HG03469 (cell line): ENCODE measurements around the gene TLCD4.
"Not testable (repeated sequence)": the region's sequence is repeated elsewhere in the genome, so short reads cannot be mapped to it uniquely, and the experiment has no call there.

Experiments
- ATAC-seq: cut with Tn5 transposase; IDR thresholded peaks from one replicate; pipeline ENCODE4 v1.9.1; 2021; ENCODE audit warnings: mild to moderate bottlenecking, moderate library complexity, moderate number of reproducible peaks; ENCODE audit not compliant: unreplicated experiment

The TLCD4 gene, protein sequence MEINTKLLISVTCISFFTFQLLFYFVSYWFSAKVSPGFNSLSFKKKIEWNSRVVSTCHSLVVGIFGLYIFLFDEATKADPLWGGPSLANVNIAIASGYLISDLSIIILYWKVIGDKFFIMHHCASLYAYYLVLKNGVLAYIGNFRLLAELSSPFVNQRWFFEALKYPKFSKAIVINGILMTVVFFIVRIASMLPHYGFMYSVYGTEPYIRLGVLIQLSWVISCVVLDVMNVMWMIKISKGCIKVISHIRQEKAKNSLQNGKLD

DNA sequence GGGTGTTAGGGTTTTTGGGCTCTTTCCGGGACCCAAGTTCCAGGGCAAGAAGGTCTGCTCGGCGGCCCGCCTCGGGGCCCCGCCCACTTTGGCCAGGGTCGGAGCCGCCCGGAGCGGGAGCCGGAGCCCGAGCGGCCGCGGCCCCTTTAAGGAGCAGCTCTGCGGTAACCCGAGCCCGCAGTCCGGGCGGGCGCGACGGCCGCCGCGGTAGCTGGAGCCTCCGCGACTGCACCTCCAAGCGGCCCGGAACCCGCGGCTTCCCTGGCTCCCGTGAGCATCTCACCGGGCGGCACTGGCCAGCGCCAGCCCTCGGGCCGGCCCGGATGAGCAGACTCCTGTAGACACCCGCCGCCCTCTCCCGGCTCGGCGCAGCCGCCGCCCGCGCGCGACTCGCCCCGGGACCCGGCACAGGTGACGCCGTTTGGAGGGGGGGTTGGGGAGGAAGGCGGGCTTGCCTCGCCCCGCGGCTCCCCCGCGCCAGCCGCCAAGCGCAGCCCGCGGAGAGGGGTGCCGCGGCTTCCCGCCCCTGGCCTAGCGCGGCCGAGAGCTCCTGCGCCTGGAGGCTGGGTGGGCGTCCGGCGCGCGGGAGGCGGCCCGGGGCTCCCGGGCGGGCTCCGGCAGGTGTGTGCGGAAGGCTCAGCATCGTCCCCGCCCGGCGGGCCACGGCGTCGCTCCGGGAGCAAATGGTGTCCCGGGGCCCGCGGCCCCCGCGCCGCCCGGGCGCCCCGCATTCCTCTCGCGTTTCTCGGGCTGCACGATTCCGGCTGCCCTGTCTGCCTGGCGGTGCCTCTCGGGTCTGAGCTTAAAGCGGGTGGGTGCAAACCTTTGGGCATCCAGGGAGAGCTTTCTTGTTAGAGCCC lies at the start of gene TLCD4:
Gene TLCD4, plus strand, starts transcription at position 149 of the 860 bp plus-strand sequence. CDS start 26,547 bp downstream, outside the sequence.
- ATAC-seq, result no peak

DNA sequence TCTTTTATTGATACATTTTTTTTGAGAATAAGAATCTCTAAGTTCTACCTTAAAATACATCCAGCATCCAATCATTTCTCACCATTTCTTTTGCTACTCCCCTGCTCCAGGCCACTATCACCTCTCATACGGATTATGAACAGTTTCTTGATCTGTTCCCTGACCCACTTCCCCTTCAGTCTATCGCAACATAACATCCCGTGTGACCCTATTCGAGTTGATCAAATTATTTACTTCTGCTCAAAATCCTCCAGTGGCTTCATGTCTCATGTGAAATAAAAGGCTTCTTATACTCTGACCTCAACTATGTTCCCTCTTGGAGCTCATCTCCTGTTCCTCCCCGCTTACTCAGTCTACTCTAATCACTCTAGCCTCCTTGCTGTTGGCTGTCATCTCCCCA lies 49.6 kb upstream of the TLCD4 start:
- no peak for ATAC-seq

DNA sequence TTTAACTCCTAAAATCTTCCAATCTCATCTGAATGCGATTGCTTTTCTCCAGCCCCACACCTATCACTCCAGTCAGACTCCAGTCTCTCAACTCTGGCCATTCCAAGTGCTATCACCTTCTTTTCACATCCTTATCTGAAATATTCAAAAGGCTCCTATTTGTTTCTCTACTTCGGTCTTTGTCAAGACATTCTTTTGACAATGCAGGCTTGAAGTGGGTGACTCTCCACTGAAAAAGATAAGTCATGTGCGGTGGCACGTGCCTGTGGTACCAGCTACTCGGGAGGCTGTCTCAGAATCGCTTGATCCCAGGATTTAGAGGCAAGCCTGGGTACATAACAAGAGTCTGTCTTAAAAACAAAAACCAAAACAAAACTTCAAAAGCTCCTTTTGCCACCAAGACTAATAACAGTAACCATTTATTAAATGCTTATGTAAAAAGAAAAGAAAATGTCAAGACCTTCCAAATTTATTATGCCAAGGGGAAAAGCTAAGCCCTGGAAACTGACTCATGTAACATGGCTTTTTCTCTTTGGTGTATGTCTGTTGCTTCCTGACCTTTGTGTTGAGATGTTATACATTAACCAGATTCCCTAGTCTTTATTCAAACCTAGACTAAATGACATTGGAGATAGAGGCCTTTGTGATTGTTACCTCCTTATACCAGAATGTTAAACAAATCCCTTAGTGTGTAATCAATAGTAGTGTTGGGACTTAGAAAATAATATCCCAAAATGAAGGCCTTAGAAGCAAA lies 48.0 kb upstream of the TLCD4 start:
- no peak for ATAC-seq

DNA sequence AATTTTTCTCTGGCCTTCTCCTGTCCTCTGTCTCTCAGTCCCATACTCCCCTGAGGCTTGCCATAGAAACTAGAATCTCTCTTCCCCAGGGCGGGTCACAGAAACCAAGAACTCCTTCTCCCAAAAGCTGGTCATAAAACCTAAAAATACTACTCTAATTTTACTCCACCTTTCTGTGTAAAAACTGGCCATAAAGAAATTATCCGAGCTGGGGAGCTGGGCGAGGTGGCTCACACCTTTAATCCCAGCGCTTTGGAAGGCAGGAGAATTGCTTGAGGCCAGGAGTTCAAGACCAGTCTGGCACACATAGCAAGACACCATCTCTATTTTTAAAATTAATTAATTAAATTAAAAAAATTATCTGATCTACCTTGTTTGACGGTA lies 47.5 kb upstream of the TLCD4 start:
- ATAC-seq, result no peak

DNA sequence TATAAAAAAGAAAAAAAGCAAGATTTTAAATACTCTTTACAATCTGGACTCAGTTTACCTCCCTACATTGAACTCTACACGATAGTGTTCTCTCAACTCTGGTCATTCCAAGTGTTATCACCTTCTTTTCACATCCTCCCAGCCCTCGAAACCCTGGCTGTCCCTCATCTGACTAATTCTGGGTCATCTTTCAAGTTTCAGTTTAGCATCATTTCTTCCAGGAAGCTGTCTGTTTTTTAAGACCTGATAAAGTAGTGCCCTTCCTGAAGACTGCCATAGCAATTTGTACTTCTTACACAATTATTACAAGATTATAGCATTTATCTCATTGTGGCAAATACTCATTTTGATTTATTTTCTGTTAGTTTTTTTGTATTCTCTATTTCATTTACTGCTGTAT lies 45.6 kb upstream of the TLCD4 start:
- ATAC-seq, result no peak

DNA sequence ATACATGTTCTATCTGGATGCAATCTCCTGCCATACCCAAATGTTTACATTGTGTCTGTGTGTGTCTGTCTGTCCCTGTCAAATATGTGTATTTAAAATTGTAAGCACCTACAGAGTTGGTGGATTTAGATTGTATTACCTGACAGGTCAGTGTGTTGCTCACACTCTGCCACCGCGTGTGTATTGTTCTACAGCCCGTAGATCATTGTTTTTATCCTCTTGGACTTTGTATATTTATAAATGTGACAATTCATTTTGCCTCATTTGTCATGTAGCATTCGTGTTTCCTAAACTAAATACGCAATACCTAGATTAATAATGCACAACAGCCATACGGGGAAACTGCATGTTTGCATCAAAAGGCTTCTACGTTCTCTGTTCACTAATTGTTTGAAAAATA lies 45.0 kb upstream of the TLCD4 start:
- ATAC-seq, result no peak

DNA sequence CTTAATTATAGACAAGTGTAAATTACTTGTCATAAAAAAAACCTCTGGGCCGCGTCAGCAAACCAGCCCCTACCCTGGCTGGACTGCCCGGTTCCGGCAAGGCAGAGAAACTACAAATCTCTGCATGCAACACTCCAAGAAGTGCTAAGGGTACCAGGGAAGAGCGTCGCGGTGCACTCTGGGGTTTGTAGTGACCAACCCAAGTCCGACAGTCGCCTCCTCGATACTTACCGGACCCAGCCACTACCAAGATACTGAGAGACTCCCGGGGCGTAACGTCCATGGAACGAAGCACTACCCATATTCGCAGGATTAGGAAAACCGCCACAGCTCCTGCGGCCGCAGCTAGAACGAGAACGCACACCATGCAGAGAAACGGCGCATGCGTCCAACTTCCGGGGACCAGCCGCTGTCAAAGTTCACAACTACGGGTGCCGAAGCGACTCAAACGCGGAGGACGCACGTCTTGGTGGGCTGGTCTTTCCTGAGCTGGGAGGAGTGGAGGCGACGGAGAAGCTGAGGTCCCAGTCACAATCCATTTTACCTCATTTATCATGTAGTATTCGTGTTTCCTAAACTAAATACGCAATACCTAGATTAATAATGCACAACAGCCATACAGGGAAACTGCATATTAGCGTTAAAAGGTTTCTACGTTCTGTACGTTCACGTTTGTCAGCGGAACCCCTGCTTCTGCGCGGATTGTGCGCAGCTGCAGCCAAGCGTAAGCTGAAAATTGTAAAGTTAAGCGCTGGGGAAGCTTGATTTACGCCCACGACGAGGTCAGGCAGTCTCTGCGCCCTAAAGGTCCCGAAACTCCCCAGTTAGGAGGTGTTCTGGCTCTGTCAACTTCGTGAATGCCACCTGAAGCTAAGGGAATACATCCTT lies 44.4 kb upstream of the TLCD4 start, which contains the start of gene ALG14:
Gene ALG14, minus strand, starts transcription at position 420 of the 888 bp plus-strand sequence. Its CDS starts 53 bp downstream, at position 367.
- ATAC-seq, result peak; percentile 96

DNA sequence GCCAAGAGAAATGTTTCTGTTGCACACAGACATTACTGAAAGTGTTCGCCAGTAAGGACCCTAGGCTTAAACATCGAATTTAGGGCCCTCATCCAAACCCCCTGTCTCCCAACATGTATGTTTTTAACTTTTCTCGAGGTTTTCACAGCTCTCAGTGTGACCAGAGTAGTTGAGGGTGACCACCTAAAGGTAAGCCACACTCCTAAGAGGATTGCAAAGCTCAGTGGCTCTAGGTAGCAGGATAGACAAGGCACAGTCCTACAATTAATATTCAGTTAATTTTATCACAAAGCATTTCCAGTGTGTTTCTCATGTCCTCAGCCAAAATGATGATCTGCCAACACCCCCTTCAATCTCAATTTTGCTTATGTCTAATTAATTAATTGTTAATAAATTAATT lies 43.7 kb upstream of the TLCD4 start:
- ATAC-seq, result no peak

DNA sequence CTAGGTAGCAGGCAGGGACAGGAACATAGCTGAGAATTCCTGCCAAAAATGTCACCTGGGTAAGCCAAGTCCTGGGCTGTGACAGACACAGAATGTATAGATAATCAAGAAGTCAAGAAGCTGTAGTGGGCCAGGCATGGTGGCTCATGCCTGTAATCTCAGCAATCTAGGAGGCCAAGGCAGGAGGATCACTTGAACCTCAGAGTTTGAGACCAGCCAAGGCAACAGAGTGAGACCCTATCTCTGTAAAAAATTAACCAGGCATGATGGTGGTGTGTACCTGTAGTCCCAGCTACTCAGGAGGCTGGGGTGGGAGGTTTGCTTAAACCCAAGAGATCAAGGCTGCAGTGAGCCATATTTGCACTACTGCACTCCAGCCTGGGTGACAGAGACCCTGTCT lies 41.1 kb upstream of the TLCD4 start:
- no peak for ATAC-seq

DNA sequence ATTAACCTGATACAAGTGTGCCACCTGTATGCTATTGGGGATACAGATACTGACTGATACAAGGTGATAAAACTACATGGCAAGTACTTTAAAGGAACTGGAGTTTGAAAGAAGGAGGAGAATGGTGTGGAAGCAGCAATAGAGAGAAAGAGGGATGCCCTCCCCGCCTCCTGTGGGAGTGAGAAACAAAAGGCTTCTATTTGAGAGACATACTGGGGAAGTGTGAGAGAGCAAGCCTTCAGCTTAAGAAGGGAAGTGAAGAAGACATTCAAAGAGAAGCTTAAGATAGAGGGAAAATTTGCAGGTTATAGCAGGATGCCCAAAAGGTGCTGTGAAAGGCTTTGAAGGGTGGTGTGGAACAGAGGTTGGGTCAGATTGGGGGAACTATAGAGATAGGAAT lies 36.7 kb upstream of the TLCD4 start:
- no peak for ATAC-seq

DNA sequence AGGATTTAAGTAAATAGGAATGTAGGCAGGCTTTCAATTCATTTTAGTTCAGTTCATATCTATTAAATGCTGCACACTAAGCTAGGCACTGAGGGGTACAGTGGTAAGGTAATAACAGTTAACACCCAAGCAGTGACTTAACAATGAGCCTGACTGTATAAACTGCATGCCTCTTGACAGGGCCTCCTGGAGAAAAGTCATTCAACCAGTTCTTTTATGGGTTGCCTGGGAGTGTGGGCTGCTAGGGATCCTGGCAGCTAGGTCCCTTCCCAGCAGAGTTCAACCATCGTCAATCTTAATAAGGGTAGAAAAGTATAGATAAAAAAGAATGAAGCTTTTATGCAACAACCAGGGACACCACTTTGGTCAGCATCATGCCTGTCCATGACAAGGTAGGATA lies 36.3 kb upstream of the TLCD4 start:
- no peak for ATAC-seq

DNA sequence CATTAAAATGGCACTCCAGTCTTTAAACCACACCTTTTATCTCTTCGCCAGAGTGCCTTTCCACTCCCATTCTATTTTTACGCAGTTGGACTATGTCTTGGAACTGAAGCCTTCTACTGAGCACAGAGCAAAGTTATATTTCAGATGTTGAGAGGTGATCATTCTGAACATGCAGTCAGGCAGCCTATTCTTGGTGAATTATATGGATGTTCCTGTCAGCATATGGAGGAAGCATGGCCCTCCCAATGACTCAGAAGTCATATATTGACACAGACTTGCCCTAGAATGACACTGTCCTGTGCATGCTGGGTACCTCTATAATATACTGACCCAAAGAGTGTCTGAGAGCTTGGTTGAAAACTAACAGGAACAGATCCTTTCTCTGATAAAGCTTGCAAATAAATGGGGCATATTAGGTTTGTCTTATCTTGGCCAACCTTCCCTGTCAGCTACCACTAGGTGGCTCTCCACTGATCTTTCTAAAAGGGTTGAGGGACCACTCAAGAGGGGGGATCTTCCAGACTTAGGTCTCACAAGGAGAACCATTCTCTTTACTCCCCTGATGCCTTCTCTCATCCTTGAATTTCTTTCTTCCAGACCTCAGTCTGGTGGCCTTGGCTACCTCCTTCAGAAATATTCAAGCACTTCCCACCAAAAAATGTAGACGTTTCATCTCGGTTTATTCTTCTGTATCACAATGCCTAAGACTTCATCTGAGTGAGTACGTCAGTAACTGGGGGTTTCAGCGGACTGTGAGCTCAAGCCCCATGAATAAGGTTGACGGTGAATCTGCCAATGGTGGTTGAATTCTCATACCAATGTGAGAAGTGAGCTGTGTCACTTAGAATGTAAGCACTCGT lies 32.6 kb upstream of the TLCD4 start:
- ATAC-seq, result no peak

DNA sequence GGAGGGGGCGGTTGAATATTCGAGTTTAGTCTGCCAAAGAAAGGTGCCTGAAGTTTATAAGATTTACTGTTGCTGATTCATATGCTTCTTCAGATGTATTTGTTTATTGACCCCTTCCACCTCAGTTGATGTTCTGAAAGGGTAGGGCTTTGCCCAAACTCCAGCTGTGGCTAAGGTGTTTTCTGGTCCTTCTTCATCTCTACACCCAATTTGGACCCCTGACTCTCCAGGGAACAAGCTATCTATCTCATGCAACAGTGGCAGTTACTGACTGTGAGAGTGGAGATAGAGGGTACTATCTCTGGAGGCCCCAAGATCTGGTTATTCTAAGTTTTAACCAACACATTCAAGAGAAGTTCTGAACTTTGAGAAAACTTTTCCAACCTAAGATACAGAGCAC lies 31.8 kb upstream of the TLCD4 start:
- ATAC-seq, result no peak

DNA sequence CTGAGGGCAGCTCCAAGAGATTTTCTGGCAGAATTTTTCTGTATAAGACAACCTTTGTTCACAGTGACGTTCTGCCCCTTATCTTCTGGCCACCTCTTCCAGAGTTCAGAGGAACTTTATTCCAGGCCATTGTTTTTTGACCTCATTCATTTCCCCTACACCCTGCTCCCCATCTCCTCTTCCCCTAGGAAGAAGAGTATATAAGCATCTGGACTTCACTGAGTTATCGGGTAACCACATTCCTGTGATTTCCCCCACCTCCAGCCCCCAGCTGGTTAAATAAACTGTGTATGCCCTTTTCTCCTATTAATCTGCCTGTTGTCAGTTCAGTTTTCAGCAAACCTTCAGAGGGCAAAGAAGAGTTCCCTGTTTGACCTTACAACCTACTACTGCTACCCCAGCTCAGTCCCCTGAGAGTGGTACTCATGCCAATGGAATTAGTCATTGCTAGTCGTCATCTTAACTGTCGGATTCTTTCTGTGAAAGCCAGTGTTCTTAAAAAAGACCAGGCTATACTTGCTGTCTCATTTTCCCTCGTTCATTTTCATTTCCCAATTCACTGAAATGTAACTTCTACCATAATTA lies 30.1 kb upstream of the TLCD4 start:
- peak; percentile 60 for ATAC-seq

DNA sequence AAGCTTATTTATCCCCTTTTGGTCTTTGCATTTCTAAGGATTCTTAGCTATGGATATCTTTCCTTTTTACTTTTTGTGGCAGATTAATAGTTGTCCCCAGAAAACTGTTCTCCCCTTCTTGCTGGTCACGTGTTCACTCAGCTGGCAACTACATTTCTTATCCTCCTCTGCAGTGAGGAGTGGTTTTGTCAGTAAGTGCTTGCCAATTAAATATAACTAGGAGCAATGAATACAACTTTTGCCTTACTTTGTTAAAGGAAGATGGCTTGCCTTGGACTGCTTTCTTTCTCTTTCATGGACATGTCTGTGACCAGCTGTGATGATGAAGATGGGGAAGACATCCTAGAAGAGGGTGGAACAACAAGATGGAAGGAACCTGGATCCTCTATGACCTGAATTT lies 28.9 kb upstream of the TLCD4 start:
- no peak for ATAC-seq

DNA sequence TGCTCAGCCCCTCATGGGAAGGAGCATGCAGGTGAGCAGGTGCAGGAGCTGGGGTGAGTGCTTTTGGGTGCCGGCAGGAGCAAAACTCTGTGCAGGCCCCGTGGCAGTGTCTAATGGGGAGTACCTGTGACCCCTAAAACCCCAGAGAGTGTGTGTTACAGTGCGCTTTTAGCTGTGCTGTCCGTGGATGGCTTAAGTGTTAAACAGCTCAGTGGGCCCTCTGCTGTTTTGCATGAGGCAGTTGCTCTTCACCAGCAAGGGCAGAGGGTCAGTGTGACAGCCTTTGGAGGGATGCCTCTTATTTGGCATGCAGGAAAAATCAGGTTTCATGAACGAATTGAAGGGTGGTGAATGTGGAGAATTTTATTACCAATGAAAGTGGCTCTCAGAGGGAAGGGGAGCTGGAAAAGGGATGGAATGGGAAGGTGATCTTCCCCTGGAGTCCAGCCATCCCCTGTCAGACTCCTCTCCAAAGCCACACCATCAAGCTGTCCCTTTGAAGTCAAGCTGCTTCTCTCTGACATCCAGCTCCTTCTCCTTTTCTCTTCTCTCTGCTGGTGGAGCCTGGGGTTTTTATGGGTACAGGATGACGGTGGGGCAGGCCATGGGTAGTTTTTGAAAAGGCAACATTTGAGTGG lies 27.4 kb upstream of the TLCD4 start:
- no peak for ATAC-seq

DNA sequence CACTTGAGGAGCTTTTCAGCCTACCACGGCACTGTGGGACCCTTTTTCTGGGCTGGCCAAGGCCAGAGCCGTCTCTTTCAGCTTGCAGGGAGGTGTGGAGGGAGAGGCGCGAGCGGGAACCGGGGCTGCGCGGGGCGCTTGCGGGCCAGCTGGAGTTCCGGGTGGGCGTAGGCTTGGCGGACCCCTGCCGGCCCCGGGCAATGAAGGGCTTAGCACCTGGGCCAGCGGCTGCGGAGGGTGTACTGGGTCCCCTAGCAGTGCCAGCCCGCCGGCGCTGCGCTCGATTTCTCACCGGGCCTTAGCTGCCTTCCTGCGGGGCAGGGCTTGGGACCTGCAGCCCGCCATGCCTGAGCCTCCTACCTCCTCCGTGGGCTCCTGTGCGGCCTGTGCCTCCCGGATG lies 25.9 kb upstream of the TLCD4 start:
- not testable (repeated sequence) for ATAC-seq

DNA sequence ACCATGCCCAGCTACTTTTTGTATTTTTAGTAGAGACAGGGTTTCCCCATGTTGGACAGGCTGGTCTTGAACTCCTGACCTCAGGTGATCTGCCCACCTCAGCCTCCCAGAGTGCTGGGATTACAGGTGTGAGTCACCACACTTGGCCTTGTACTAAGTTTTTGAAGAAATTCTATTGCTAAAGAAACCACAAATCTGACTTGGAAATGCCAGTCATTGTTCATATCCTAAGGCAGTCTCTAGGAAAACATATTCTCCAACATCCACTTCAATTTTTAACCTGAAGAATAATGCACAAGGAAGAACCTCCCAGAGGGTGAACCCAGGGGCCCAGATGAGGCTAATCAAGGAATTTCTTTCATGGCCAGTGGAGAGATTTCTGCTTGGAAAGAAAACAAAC lies 24.3 kb upstream of the TLCD4 start:
- ATAC-seq, result not testable (repeated sequence)

DNA sequence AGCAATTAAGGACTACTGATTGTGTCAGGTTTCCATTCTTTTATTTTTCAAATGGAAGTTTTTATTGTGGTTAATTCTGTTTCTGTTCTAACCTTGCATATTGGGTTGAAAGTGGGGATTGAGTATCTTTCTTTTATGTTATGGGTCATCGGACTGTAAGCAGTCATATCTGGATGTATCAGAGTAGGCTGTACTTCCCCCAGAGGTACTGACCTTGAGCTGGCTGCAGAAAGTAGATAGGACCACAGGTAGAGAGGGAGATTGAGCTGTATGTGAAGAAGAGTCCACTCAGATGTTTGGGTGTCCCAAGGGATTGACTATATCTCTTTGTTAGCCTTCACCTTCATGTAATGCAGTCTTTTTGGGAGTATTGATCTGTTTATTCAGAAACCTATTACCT lies 23.9 kb upstream of the TLCD4 start:
- ATAC-seq, result no peak
